ENCODE data around the gene WASF2.
A peak's percentile ranks its signal among the peaks of the same experiment; 100 is the strongest.
"Not testable (repeated sequence)": the region's sequence is repeated elsewhere in the genome, so short reads cannot be mapped to it uniquely, and the experiment has no call there.

WASF2 gene

DNA sequence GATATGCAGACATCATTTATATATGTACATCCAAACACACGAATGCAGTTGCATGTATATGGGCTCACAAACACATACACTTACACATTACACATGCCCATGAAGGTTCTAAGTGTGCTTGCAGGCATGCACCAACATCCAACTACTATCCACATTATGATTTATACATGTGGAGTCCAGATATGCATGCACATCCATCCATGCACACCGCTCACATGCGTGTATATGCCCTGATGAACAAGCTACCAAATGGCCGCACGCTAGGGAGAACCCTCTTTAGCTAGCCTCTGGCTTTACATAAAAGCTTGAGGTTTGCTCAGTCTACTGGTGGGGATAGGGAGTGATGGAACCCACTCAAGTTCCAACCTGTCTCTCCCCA lies 89.0 kb downstream of the WASF2 start:
- no peak for FAIRE-seq
- no peak for DNase-seq (ENCODE audit: insufficient read length, low spot score)

GRCh38 chr1:27400082-27400962 lies 89.6 kb downstream of the WASF2 start:
- peak; percentile 49 for FAIRE-seq
- DNase-seq (ENCODE audit: insufficient read length, low spot score), result no peak

DNA sequence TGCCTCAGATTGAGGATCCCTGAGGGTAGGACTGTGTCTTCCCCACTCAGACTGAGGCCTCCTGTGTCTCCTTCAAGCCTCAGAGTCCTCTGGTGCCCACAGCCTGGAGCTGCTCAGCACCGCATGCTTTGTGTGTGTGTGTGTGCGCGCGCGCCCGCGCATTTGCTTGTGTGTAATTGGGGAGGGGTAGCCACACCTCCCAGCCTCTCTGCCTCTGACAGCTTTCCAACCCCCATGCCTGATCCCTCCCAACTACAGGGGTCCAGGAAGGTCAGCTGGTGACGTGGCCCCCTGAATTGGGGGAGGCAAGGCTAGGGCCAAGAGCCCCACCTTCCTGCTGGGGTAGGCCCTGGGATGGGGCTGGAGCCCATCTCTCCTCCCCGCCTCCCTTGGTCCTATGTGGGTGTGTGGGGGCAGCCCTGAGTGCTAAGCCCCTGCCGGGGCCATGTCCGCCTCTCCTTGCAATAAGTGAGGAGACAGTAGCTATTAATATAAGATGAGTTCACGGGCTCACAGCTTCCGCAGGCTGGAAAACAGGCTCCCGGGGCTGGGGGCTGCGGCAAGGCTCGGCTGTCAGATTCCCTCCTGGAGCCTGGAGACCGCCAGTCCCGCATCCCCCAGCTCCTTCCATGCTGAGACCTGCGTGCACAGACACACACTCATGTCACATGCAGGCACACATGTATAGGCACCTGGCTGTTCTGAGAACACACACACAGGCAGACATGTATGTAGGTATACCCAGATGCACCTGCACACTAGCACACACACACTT lies 90.5 kb downstream of the WASF2 start:
- no peak for FAIRE-seq
- DNase-seq (ENCODE audit: insufficient read length, low spot score), result no peak

GRCh38 chr1:27398405-27399149 lies 91.4 kb downstream of the WASF2 start:
- no peak for FAIRE-seq
- no peak for DNase-seq (ENCODE audit: insufficient read length, low spot score)

- DNase-seq (ENCODE audit: insufficient read length, low spot score) (no peak), FAIRE-seq (no peak)
Observed at GRCh38 chr1:27397749-27398148, 92.2 kb downstream of the WASF2 start.

DNA sequence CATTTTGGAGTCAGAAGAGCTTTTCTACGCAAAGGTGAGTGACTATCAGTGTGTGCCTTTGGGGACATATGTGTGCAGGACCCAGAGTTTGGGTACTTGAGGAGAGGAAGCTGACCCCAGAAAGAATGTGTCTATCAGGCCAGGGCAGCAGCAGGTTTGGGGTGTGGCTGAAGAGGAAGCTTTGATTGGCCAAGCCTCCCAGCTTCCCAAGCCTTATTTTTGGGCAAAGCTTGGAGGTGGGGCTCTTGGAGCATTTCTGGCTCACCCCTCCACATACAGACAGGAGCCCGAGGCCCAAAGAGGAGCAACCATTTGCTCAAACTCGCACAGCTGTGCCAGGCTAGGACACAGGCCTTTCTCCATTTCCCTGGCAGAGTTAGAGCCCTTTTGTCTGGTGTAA lies 92.9 kb downstream of the WASF2 start:
- FAIRE-seq (no peak), DNase-seq (ENCODE audit: insufficient read length, low spot score) (no peak)

DNA sequence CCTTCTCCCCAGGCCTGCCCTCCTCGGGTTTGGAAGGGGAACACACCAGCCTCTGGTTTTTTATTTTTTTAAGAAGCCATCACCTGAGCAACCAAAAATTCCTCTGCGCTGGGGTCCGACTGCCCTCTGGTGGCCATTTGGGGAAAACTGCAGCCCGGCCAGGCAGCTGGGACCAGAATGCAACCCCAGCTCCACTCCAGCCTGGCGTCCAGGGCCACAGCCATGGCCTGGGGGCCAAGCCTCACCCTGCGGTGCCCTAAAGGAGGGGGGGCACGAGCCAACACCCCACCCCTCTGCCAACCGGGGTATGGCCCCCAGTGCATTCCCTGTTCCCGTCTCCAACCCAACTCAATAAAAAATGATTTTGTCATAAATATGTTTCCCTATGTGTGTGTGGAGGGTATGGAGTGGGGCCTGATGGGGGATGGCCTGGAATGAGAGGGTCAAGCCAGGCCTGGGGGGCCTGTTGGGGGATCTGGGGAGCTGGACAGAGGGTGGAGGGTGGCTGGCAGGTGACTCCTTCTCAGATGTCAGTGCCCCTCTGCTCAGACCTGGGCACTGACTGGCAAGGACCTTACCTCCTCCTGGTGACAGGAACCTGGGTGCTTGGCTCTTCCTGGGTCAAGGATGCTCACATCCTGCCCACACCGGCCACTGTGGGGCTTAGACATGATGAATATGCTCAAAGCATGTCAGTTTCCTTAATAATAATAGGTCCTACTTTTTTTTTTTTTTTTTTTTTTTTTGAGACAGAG lies 94.3 kb downstream of the WASF2 start:
- DNase-seq (ENCODE audit: insufficient read length, low spot score) (peak; percentile 71), FAIRE-seq (no peak)

- FAIRE-seq, result no peak
Observed at GRCh38 chr1:27394925-27395324, 95.0 kb downstream of the WASF2 start.

DNA sequence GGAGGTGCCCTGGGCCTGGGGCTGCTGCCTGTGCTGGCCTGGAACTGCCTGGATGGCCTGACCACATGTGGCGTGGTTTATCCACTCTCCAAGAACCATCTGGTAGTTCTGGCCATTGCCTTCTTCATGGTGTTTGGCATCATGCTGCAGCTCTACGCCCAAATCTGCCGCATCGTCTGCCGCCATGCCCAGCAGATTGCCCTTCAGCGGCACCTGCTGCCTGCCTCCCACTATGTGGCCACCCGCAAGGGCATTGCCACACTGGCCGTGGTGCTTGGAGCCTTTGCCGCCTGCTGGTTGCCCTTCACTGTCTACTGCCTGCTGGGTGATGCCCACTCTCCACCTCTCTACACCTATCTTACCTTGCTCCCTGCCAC lies 95.7 kb downstream of the WASF2 start:
- no peak for FAIRE-seq

More at GRCh38 chr1:27394925-27395324, 95.0 kb downstream of the WASF2 start:
- no peak for DNase-seq (ENCODE audit: insufficient read length, low spot score)

GRCh38 chr1:27393641-27394281 lies 96.2 kb downstream of the WASF2 start:
- FAIRE-seq (no peak), DNase-seq (ENCODE audit: insufficient read length, low spot score) (no peak)

More for the DNA sequence above, 95.7 kb downstream of the WASF2 start:
- no peak for DNase-seq (ENCODE audit: insufficient read length, low spot score)

- no peak for DNase-seq (ENCODE audit: insufficient read length, low spot score)
Observed at GRCh38 chr1:27392778-27393635, 97.0 kb downstream of the WASF2 start.

GRCh38 chr1:27392096-27392777 lies 97.7 kb downstream of the WASF2 start, which contains the start of gene GPR3:
Gene GPR3 (plus strand): TSS chr1:27392622. CDS start chr1:27393799, 1,177 bp downstream.
- peak; percentile 91 for FAIRE-seq

More at GRCh38 chr1:27392778-27393635, 97.0 kb downstream of the WASF2 start:
- no peak for FAIRE-seq

DNA sequence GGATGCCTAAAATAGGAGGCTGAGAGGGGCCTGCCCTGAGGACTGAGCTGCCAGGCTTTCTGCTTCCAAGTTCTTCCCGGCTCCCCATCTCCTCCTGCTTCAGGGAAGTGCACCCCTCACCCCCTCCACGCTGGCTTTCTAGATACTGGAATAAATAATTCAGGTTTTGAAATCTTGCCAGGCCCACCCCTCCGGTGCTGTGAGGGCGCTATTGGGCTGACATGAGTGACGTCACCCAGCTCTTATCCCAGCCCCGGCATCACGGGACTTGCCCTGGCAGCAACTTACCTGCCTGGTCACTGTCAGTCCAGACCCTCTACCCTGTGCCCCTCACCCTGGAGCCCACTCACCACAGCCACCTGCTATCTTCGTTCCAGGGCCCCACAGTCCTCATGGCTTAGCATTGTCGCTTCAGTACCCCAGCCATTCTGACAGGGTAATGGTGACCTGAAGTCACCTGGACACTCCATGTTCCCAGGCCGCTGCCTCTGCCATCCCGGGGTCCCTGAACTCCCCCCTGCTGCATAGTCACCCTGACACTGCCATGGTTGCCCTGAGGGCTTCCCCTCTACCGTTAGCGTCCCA lies 98.4 kb downstream of the WASF2 start:
- DNase-seq (ENCODE audit: insufficient read length, low spot score), result no peak
- no peak for FAIRE-seq

More at GRCh38 chr1:27392096-27392777, 97.7 kb downstream of the WASF2 start, which contains the start of gene GPR3:
- DNase-seq (ENCODE audit: insufficient read length, low spot score), result peak; percentile 88

DNA sequence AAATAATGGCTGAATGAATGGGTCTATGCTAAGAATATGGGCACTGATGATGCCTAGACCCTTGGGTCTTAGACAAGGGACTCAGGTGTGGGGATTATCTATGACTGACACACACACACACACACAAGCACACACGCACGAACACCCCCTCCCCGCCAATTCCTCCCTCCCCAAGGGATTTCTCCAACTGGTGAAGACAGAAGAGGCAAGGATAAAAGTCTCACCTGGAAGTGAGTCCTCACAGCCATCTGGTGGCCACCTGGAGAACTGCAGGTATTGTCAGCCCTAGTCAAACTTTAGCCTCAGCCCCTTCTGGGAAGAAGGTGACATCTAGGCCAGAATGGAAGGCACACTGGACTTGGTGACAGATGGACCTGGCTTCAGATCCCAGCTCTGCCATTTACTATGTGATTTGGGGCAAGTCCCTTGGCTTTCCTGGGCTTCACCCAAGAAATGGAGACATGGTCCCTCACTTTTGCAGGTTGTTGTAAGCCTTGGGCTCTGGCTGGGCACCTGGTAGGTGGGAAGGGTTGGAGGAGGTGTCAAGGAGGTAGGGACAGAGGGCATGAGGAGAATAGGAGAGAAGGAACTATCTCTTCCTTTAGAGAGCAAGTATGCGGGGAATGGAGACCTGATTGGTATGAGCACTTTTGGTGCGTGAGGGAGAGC lies 101.5 kb downstream of the WASF2 start:
- DNase-seq (ENCODE audit: insufficient read length, low spot score) (peak; percentile 51), FAIRE-seq (no peak)

GRCh38 chr1:27384797-27385196 lies 105.2 kb downstream of the WASF2 start:
- not testable (repeated sequence) for DNase-seq (ENCODE audit: insufficient read length, low spot score); FAIRE-seq

GRCh38 chr1:27383661-27384060 lies 106.3 kb downstream of the WASF2 start:
- DNase-seq (ENCODE audit: insufficient read length, low spot score), result no peak

DNA sequence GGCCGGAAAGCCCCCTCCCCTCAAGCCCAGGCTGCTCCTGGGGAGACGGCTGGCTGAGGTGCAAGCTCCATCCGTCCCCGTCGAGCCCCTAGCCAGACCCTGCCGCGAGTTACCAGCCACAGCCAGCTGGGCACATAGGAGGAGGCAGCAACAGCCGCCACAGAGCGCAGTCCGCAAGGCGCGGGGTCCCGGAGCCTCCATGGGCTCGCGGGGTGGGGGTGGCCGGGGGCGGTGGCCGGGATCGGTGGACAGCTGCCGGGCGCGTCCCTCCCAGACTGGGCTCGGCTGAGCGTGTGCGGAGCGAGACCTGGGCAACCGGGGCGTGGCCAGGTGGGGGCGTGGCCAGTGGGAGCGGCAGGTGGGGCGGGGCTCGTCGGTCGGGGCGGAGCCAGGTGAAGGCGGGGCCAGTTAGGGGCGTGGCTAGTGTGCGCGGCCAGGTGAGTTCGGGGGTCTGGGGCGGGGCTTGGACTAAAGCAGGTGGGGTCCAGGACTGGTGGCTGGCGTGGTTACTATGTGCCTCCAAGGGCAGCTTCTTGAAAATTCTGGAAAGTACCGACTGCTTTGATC lies 106.8 kb downstream of the WASF2 start, which contains the start of gene CD164L2:
CD164L2 (minus strand) TSS at position 295 of the 567 bp plus-strand sequence; CDS start at position 201, 94 bp downstream.
- no peak for FAIRE-seq
- no peak for DNase-seq (ENCODE audit: insufficient read length, low spot score)

More at GRCh38 chr1:27383661-27384060, 106.3 kb downstream of the WASF2 start:
- no peak for FAIRE-seq

Measured in HTR-8/SVneo (cell line).